OCI-M1 (cell line): ENCODE data around the gene CACNA1B.
A peak's percentile ranks its signal among the peaks of the same experiment; 100 is the strongest.
"Not testable (repeated sequence)": the region's sequence is repeated elsewhere in the genome, so short reads cannot be mapped to it uniquely, and the experiment has no call there.

Experiments
- DNase-seq: peaks from one replicate; lab custom pipeline; 2025; lab: John Stamatoyannopoulos, UW

Gene CACNA1B

GRCh38 chr9:137877506-137878122, at the start of gene CACNA1B:
CACNA1B (plus strand) TSS chr9:137877782; CDS start chr9:137877934, 152 bp downstream.
- not testable (repeated sequence) for DNase-seq

DNA sequence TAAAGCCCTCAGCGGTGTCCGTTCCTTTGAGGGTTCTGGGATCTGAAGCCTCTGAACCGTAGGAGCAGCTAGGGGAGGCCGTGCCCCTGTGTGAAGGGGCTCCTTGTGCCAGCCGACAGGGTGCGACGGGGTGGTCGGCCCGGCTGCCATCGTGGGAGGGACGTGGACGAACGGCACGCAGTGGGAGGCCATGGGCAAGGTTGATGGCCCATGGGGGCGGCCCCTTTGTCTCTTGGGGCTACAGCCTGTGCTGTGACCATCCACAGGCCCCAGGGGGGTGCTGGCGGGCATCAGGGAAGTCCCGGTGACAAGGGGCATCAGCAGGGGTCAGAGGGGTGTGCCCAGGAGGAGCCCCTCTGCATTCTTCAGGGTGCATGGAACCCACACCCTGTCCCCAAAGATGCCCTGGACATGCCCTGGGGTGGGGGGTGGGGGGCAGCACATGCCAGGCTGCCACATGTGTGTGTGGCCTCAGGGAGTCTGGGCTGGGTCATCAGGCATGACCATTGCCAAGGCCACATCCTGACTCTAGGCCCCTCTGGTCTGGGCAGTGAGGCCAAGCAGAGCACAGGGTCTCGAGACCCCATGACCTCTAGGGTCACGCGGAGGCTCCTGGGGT, 49.6 kb upstream of the CACNA1B start:
- no peak for DNase-seq

GRCh38 chr9:137828527-137829259, 48.9 kb upstream of the CACNA1B start:
- DNase-seq = peak; percentile 15

DNA sequence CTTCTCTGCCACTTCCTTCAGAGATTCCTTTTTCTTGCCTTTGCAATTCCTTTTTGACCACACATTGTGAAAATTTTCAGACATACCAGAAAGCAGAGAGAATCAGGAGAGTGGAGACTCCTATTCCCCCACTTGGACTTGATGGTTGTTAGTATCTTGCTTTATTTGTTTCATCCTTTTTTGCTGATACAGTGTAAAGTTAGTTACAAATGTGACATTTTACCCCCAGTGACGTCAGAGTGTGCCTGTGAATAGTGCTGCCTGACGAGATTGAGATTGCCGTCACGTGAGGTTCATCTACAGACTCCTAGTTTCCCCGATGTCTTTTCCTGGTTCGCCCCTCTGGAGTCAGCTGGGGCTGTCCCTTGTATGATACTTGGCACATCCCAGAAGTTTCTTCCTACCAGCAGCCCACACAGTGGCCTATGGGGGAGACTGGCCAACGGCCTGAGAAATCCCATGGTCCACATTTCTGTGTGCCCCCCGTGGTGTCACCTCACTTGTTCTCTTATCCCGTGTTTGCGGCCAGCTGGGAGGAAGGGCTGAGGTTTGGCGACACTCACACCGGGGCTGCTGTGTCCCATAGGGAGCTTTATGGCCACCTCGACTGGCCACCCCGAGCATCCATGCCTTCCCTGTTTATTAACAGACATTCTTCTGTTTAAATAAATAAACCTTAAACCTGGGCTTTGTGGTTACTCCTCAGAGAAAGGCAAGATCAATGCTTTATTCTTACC, 48.2 kb upstream of the CACNA1B start:
- no peak for DNase-seq

DNA sequence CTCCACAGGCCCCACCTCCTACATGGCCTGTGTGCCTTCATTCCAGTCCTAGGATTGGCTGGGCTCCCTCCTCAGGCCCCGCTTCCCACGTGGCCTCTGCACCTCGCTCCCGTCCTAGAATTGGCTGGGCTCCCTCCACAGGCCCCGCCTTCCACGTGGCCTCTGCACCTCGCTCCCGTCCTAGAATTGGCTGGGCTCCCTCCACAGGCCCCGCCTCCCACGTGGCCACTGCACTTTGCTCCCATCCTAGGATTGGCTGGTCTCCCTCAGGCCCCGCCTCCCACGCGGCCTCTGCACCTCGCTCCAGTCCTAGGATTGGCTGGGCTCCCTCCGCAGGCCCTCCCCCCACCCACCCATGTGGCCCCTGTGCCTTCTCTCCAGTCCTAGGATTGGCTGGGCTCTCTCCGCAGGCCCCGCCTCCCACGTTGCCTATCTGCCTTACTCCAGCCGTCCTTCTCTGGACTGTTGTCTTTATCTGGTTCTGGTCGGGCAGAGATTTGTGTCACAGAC, 45.3 kb upstream of the CACNA1B start:
- DNase-seq = no peak

DNA sequence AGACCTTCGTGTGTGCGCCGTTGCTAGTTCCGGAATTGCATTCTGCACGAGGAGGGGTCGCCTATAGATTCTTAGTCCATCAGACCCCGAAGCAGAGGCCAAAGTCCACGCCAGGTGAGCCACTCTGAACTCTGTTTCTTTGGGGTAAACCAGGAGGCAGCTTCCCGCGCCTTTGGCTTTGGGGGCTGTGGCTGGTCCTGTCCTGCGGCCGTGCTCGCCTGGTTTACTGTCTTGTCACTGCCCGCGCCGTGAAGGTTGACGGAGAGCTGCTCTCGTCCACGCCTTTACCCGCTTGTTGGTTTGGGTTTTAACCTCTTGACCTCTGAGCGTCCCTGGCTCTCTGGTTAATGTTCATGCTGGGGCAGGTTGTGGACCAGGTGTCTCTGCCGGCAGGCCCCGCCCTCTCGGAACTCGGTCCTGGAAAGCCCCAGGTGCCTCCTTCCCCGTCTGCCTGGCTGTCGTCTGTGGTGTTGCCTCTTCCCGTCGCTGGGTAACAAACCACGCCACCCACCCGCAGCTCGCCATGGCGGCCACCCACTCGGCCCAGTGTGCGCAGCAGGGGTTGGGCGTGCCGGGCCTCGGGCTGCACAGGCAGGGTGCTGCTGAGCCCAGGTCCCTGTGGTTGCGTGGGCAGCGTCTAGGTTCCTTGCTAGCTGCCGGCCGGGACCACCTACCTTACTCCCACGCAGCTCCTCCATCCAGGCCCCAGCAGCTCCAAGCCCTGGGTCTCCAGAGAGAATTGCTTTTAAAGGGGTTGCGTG, 44.6 kb upstream of the CACNA1B start:
- DNase-seq = no peak

DNA sequence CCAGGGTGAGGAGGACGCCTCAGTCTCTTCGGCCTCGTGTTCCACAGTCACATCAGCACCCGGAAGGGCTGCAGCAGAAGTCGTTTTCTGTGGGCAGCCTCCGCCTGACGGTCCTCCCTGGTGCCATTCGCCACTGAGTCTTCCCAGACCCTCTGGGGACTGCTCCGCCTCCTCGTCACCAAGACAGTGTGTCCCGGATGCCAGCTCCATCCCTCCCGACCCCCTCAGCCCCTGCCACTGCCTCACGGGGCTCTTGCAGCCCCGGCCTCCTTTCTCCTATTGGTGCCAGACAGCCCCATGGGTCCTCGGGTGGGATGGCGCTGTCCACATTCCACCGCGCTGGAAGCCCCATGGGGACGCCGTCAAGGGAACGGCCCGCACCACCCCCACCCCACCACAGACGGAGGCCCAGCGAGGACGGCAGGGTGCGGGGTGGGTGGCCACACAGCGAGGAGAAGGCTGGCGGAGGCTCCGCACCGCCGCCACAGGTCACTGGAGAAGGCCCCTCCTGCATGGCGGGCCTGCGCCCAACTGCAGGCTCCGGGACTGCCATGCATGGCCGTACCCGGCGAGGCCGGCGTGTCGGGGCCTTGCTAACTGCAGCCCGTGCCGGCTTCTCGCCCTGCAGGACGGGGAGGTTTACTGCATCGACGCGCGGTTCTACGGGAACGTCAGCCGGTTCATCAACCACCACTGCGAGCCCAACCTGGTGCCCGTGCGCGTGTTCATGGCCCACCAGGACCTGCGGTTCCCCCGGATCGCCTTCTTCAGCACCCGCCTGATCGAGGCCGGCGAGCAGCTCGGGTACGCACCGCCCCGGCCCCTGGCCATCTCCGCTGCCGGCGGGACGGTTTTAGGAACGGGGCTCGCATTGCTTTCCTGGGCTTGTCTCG, 43.6 kb upstream of the CACNA1B start:
- DNase-seq = no peak

GRCh38 chr9:137834846-137835546, 42.6 kb upstream of the CACNA1B start:
- no peak for DNase-seq

GRCh38 chr9:137836151-137836830, 41.3 kb upstream of the CACNA1B start:
- DNase-seq = no peak

- DNase-seq = no peak
These were observed 40.7 kb upstream of the CACNA1B start for GRCh38 chr9:137836831-137837241.

DNA sequence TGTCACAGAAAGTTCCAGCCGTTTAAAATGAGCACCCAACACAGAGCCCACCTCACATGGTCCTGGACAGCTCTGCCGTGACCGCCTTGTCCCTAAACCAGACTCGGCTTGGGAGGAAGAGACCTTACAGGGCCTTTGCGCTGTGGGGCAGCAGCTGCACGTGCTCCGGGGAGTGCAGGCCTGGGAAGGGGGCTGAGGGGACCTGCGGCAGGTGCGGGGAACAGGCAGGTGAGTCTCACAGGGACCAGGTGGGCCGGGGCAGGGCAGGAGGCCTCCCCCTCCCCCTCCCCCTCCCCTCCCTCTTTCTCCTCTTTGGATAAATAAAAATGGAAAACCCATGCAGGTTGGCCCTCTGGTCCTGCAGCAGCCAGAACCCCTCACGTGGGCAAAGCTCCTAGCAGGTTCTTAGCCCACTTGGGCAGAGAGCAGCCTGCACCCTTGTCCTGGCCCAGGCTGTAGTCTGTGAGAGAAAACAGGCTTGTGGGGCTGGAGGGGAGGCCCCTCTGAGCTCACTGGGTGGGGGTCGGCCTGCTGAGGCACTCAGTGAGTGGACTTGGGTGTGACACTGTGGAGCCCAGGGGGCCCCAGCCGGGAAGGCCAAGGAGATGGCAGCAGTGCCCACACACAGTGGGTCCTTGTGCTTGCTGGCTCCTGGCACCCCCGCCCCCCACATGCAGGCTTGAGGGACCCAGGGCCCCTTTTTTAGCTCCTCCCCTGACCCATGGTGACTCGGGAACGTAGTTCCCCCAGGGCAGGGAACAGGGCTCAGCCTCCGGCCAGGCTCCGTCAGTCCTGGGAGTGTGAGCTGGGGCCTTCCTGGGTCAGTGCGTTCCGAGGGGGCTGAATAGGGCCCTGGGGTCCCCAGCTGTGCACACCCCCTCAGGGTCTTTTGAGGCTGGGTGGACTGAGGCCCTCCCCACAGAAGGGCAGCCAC, 40.0 kb upstream of the CACNA1B start:
- DNase-seq = no peak

DNA sequence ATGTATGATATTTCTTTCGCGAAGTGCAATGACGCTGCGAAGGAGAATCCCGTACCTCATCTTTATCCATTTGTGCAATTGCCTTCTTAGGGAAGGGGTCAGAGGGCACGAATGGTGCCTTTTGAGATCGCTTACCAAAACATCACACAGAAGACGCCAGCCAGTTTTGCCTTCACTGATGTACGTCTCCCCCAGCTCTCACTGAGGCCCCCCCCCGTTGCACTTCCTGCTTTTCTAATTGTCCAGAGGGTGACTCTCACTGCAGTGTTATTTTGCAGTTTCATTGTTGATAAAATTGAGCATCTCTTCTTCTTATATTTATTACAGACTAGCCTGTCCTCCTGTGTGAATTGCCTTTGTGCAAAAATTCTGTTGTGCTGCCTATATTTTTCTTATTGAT, 39.0 kb upstream of the CACNA1B start:
- DNase-seq = no peak

DNA sequence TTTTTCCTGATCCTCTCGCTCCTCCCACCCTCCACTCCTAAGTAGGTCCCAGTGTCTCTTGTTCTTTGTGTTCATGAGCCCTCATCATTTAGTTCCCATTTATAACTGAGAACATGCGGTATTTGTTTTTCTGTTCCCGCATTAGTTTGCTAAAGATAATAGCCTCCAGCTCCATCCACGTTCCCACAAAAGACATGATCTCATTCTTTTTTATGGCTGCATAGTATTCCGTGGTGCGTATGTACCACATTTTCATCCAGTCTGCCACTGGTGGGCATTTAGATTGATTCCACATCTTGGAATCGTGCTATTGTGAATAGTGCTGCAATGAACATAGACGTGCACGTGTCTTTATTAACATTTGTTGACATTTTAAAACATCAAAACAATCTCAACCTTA, 34.2 kb upstream of the CACNA1B start:
- DNase-seq = no peak

DNA sequence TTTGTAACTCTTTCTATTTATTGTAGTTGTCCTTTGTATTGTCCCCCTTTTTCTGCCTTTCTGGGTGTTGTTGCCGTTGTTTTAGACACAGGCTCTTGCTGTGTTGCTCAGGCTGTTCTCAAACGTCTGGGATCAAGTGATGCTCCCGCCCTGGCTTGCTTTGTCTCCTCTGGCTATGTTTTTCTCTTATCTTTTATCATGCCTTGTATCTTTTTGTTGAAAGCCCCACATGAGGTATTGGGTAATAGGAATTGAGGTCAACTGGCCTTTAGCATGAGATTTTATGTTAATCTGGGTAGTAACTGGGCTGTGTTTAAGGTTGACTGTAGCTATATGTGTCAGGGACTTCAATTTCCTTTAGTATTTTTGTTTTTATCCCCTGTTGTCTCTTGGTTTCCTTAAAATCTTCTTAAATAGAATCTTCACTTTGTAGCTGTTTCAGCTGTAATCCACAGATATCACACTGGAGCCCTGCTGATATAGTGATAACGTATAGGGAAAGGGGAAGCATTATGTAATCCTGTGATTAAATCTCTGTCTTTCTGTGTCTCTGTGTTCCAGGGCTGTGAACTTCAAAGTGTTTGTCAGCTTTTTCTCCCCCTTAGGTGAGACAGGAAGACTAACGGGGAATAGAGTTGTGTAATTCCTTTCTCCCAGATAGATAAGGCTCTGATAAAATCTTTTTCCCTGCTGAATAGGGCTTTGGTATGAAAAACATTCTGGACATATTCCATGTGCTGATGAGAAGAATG, 25.9 kb upstream of the CACNA1B start:
- peak; percentile 38 for DNase-seq

DNA sequence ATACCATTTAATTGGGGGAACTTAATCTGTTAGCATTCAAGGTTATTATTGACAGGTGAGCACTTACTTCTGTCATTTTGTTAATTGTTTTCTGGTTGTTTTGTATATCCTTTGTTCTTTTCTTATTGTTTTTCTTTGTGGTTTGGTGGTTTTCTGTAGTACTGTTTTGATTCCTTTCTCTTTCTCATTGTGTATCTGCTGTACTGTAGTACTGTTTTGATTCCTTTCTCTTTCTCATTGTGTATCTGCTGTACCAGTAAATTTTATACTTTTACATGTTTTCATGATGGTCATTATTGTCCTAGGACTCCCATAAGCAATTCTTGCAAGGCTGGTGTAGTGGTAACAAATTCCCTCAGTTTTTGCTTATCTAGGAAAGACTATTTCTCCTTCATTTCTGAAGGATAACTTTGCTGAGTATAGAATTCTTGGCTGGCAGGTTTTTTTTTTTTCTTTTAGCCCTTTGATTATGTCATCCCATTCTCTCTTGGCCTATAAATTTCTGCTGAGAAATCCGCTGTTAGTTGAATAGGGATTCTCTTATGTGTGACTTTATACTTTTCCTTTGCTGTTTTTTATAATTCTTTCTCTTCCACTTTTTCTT, 24.1 kb upstream of the CACNA1B start:
- DNase-seq = no peak

DNA sequence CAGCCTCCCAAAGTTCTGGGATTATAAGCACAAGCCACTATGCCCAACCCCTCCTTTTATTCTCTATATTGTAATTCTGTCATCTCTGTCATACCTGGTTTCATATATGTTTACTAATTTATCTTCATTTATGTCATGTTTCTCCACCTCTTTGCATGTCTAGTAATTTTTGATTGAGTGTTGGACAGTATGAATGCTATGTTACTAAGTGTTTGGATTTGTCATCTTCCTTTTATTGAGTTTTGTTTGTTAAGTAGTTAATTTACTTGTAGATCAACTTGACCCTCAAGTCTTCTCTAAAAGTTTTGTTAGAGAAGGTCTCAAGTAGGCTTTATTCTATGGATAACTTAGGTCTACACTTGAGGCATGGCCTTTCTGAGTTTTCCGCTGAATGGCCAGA, 17.2 kb upstream of the CACNA1B start:
- DNase-seq = no peak

GRCh38 chr9:137865581-137866145, 11.9 kb upstream of the CACNA1B start:
- no peak for DNase-seq
